Kidney (tissue), 14 donors: ENCODE measurements around the gene RBM19. TPM values are rescaled to one million over a fixed set of nuclear protein-coding genes. Genes with fewer than 3 reads are reported as not detected.
A peak's percentile ranks its signal among the peaks of the same experiment; 100 is the strongest.

Experiments
- DNase-seq, 5 donors: peaks; one replicate each; pipeline ENCODE4 v3.0.0-alpha.2; 2013 to 2020
- FAIRE-seq: peaks from 2 replicates; lab custom pipeline; 2012; peaks lifted over from hg19 to GRCh38; lab: Jason Lieb, UNC
- H3K27ac ChIP-seq, 2 donors: one replicate each; pipeline ENCODE4 v1.7.0; 2013; ENCODE audit warnings: low read depth in 2 of 2, low read length in 2 of 2, inconsistent platforms in 1 of 2
- H3K27me3 ChIP-seq: one replicate; pipeline ENCODE4 v1.7.1; 2013; ENCODE audit warnings: low read length, inconsistent platforms; ENCODE audit not compliant: control insufficient read depth, insufficient read depth
- H3K36me3 ChIP-seq, 3 donors: one replicate each; pipeline versions ENCODE4 v1.7.0 to v1.7.1; 2013; ENCODE audit warnings: low read length in 3 of 3, control low read depth in 1 of 3, inconsistent platforms in 1 of 3; ENCODE audit not compliant: insufficient read depth in 3 of 3, control insufficient read depth in 2 of 3
- H3K4me1 ChIP-seq, 3 donors: one replicate each; pipeline versions ENCODE4 v1.7.0 to v1.7.1; 2013; ENCODE audit warnings: low read length in 3 of 3, inconsistent platforms in 1 of 3, low read depth in 1 of 3; ENCODE audit not compliant: control insufficient read depth in 2 of 3, insufficient read depth in 2 of 3
- H3K4me3 ChIP-seq, 3 donors: one replicate each; pipeline versions ENCODE4 v1.7.0 to v1.8.1; 2013; ENCODE audit warnings: low read length in 3 of 3, control low read depth in 1 of 3, inconsistent platforms in 1 of 3
- H3K9ac ChIP-seq, 3 donors: one replicate each; pipeline versions ENCODE4 v1.7.0 to v1.7.1; 2013; ENCODE audit warnings: low read length in 3 of 3, control low read depth in 1 of 3, inconsistent platforms in 1 of 3
- H3K9me3 ChIP-seq, 3 donors: one replicate each; pipeline versions ENCODE4 v1.7.0 to v1.7.1; 2013; ENCODE audit warnings: low read length in 3 of 3, control low read depth in 1 of 3, inconsistent platforms in 1 of 3; ENCODE audit not compliant: control insufficient read depth in 2 of 3, insufficient read depth in 1 of 3
- intact Hi-C: fragments of 100-400 bp; cut with DNase I; formaldehyde crosslinking; loops from one replicate; pipeline ENCODE4 v1.11.1; 2022
- polyA plus RNA-seq: library from polyadenylated mRNA; stranded (reverse); fragments of 350-450 nt; fragmentation: Illumina TruSeq; extraction: RNeasy Lipid Tissue Mini Kit (QIAGEN cat#74804); gene quantifications from one replicate; pipeline ENCODE4 v1.2.3, GENCODE V29; 2014; ENCODE audit warnings: low read depth, low replicate concordance; ENCODE audit not compliant: insufficient read depth
- total RNA-seq: library from RNA; stranded (reverse); fragmentation: NEBNext Ultra II Directional; extraction: Animal tissue kit (Norgen Biotek cat#: 25700); gene quantifications from one replicate; pipeline ENCODE4 v1.2.1, GENCODE V29; 2021
- TF ChIP-seq, protein P1 (sequence below): IDR thresholded peaks from 3 replicates; pipeline ENCODE4 v1.5.1; 2012; ENCODE audit warnings: mild to moderate bottlenecking, moderate library complexity, borderline replicate concordance; ENCODE audit not compliant: insufficient read depth; ENCODE audit errors: extremely low read depth
- donor health status: control.
- donor health status: control.
- donor health status: control.
- donor health status: control.
- donor health status: control.
- donor health status: DM: yes; HTN: yes; CAD: no.
- donor health status: Normal renal cell carcinoma (clear cell type).

RBM19 gene
- total and polyA plus RNA-seq, 2 donors from 2014 or later, result 12.3 to 34.7 TPM

DNA sequence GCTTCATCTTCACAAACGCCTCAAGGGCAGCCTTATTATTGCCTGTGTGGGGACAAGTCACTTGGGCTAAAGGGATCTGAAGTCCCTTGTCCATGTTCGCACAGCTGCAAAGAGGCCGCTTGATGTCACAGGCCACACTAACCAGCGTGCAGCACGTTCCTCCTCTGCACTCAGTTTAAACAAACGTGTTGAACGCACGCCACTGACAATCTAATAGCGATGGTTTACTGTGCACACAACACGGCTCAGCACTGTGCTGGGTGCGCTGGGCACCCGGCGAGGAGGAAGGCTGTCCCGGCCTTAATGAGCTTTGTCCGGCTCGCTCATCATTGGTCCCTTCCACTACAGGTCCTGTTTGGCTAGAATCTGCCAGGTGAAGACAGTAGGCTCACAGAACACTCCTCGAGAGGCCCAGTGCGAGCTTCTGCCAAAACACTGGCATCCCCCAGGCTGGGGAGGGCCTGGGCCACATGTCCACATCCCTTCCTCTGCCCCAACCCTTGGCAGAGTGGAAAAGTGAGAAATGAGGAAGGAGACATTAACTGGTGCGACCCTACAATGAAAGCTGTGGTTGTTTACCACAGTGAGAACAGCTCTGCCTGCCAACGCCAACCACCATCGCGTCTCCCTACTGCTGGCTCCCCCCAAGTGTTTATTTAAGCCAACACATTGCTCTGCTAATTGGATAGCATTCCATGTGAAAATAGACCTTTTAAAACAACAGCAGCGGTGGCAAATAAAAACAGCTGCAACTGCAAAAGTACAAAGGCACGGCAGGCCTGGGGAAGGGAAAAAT is 113.2 kb downstream of the RBM19 start:
- Histone ChIP-seq H3K4me1 (no peaks in the 10 kb centered on the region), H3K27me3 (no peaks in the 10 kb centered on the region), H3K9ac (no peak overlapping the region), H3K9me3 (no peaks in the 10 kb centered on the region), H3K36me3 (peaks cover 0 to 9% (median 6%) of the 10 kb centered on the region in 3 donors), H3K4me3 (no peak overlapping the region), H3K27ac (no peak overlapping the region)
- TF ChIP-seq, protein P1, sequence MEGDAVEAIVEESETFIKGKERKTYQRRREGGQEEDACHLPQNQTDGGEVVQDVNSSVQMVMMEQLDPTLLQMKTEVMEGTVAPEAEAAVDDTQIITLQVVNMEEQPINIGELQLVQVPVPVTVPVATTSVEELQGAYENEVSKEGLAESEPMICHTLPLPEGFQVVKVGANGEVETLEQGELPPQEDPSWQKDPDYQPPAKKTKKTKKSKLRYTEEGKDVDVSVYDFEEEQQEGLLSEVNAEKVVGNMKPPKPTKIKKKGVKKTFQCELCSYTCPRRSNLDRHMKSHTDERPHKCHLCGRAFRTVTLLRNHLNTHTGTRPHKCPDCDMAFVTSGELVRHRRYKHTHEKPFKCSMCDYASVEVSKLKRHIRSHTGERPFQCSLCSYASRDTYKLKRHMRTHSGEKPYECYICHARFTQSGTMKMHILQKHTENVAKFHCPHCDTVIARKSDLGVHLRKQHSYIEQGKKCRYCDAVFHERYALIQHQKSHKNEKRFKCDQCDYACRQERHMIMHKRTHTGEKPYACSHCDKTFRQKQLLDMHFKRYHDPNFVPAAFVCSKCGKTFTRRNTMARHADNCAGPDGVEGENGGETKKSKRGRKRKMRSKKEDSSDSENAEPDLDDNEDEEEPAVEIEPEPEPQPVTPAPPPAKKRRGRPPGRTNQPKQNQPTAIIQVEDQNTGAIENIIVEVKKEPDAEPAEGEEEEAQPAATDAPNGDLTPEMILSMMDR, result no peak
- DNase-seq (peak in 1 of 5 donors; percentile 37), FAIRE-seq (no peak)
- intact Hi-C loops, result no loop called here

DNA sequence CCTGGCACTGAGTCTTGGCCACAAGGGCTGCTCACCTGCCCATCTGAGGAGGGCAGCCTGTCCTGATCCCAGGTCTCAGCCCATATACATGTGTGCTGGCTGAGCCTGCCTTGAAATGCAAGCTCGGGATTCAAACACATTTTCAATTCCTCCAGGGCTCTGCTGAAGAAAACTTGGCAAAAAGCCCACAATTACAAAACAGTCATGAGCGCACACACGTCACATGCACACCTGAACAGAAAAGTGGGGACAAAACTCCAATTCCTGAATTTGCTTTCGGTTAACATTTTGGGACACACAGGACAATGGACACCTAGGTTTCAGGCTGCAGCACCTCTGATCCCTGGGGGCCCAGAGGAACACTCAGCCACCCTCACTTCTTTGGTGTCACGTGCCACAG is 113.9 kb downstream of the RBM19 start:
- no peaks in the 10 kb centered on the region for H3K4me1 ChIP-seq
- TF ChIP-seq, protein P1, result no peak
- no peaks in the 10 kb centered on the region for H3K27me3 ChIP-seq
- H3K9ac ChIP-seq, result no peak overlapping the region
- DNase-seq, result no peak
- no peak overlapping the region for H3K27ac ChIP-seq
- H3K9me3 ChIP-seq, result no peaks in the 10 kb centered on the region
- peaks cover 0 to 6% (median 3%) of the 10 kb centered on the region in 3 donors for H3K36me3 ChIP-seq
- no peak for FAIRE-seq
- intact Hi-C loops, result no loop called here
- H3K4me3 ChIP-seq, result no peak overlapping the region

DNA sequence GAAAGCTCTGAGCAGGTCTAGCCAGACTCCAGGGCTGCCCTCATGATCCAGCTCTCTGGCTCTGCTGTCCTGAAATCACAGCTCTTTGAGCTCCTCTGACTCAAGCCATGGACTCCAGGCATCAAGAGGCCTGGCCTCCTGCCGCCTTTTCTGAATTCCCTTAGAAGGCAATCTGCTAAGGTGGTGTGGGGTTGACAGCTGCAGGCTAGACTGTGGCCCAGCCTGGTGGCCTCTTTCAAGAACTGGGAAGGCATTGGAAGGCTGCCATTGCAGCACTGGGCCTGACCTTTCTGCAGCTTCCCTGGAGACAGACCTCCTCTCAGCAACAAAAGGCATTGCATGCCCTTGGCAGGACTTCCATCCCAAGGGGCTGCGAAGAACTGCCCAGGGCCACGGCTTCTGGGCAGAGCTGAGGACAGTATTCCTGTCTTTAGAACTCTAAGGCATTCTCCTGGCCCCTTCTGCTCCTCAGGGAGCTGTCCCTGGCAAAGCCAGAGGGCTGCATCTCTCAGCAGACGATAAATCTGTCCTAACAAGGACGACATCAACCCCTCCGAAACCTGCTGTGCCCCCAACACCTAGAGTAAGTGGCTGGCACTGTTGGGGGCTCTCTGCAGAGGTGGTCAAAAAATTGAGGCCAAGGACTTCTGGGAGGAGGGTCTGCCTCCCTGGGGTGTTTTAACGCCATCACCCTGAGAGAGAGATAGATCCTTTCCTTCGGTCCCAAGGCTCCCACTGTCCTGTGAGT is 115.6 kb downstream of the RBM19 start:
- H3K9me3 ChIP-seq, result no peaks in the 10 kb centered on the region
- FAIRE-seq, result no peak
- H3K4me3 ChIP-seq, result no peak overlapping the region
- H3K4me1 ChIP-seq, result no peaks in the 10 kb centered on the region
- H3K27ac ChIP-seq, result no peak overlapping the region
- TF ChIP-seq, protein P1, result no peak
- intact Hi-C loops, result no loop called here
- H3K9ac ChIP-seq, result no peak overlapping the region
- no peaks in the 10 kb centered on the region for H3K36me3 ChIP-seq
- H3K27me3 ChIP-seq, result no peaks in the 10 kb centered on the region
- DNase-seq, result no peak
